ENCODE data around the gene MVD.

- TF ChIP-seq CTCF (optimal IDR thresholded peaks at IDR 0.05 in 1 of 3, IDR thresholded peaks at IDR 0.05 in 1 of 3, conservative IDR thresholded peaks at IDR 0.05 in 1 of 3; ENCODE audit: extremely low read depth in 1 of 3, insufficient read depth in 2 of 3, low read length in 3 of 3), result no peak
- TF ChIP-seq EZH2 (IDR thresholded peaks at IDR 0.05; ENCODE audit: low read length), result no peak
These were observed 47.7 kb upstream of the MVD start for GRCh38 chr16:88710556-88710955.
